Natural killer cell (primary cell): Measurements from ENCODE around the gene MTREX. TPM values are rescaled to one million over a fixed set of nuclear protein-coding genes. Genes with fewer than 3 reads are reported as not detected.

Experiments used
- ATAC-seq, 3 donors: fragments of 150-1000 bp in 2 of 3; fragments of 200-7000 bp in 1 of 3; cut with Tn5 transposase; 1 replicate in 1 of 3; 2 replicates in 2 of 3; pipeline ENCODE4 v1.10.0; 2021; ENCODE audit warnings: mild to moderate bottlenecking in 2 of 3, moderate library complexity in 2 of 3
- DNase-seq, 2 donors: peaks; one replicate each; pipeline versions ENCODE4 v3.0.0 to v3.0.0-alpha.2; 2013 to 2021; ENCODE audit warnings: mixed read lengths in 1 of 2
- H3K27ac ChIP-seq: one replicate; pipeline ENCODE4 v1.5.1; 2013; ENCODE audit warnings: mild to moderate bottlenecking, low read length
- H3K27me3 ChIP-seq: one replicate; pipeline ENCODE4 v1.6.1; 2013; ENCODE audit warnings: low read length; ENCODE audit not compliant: control insufficient read depth, insufficient read depth
- H3K36me3 ChIP-seq: one replicate; pipeline ENCODE4 v1.6.1; 2013; ENCODE audit warnings: low read length; ENCODE audit not compliant: control insufficient read depth, insufficient read depth
- H3K4me1 ChIP-seq: one replicate; pipeline ENCODE4 v1.6.1; 2013; ENCODE audit warnings: low read length; ENCODE audit not compliant: control insufficient read depth, insufficient read depth
- H3K4me3 ChIP-seq: one replicate; pipeline ENCODE4 v1.5.1; 2013; ENCODE audit warnings: low read length
- H3K9me3 ChIP-seq: one replicate; pipeline ENCODE4 v1.6.1; 2013; ENCODE audit warnings: low read length; ENCODE audit not compliant: control insufficient read depth, insufficient read depth
- H3K27ac Mint-ChIP-seq, 2 donors: one replicate each; pipeline ENCODE4 v1.8.0; 2022; ENCODE audit warnings: mild to moderate bottlenecking in 2 of 2, mixed read lengths in 2 of 2, moderate library complexity in 1 of 2
- H3K27me3 Mint-ChIP-seq, 2 donors: one replicate each; pipeline ENCODE4 v1.8.0; 2022; ENCODE audit warnings: low read depth in 2 of 2, mixed read lengths in 2 of 2
- H3K36me3 Mint-ChIP-seq: one replicate; pipeline ENCODE4 v1.8.0; 2022; ENCODE audit warnings: mixed read lengths
- H3K4me1 Mint-ChIP-seq, 2 donors: one replicate each; pipeline ENCODE4 v1.8.0; 2022; ENCODE audit warnings: mixed read lengths in 2 of 2
- H3K4me3 Mint-ChIP-seq: one replicate; pipeline ENCODE4 v1.8.0; 2022; ENCODE audit warnings: mild to moderate bottlenecking, moderate library complexity, mixed read lengths
- H3K9me3 Mint-ChIP-seq, 2 donors: one replicate each; pipeline ENCODE4 v1.8.0; 2022; ENCODE audit warnings: mixed read lengths in 2 of 2
- CTCF ChIP-seq: fragments of 200-600 bp; IDR thresholded peaks from one replicate; pipeline ENCODE4 v1.8.0; 2022; ENCODE audit warnings: antibody characterized with exemption
- WGBS: methylation state at CpG from one replicate; pipeline ENCODE4 v1.1.7; 2013; ENCODE audit warnings: missing lambda C conversion rate; ENCODE audit not compliant: insufficient coverage; 5-methylcytosine and 5-hydroxymethylcytosine counted together
- intact Hi-C: fragments of 100-400 bp; cut with micrococcal nuclease; formaldehyde crosslinking; loops from one replicate; pipeline ENCODE4 v1.14.2; 2022
- total RNA-seq, 4 donors: library from RNA; stranded (reverse); fragments of 120-200 nt in 1 of 4; gene quantifications; one replicate each; pipeline versions ENCODE4 v1.2.3 to v1.2.4, GENCODE V29; 2013 to 2022

Gene MTREX
- total RNA-seq, 3 donors from 2014 or later (not counting 1 experiment from before 2014, with no cell fraction given), result 64.5 to 82.2 (median 77.6) TPM

GRCh38 chr5:55453211-55453610, 145.4 kb downstream of the MTREX start:
- WGBS, result 14% methylated on average over 1 of the region's 1 CpG
- TF ChIP-seq CTCF, result no peak
- Mint-ChIP-seq H3K36me3 (no peaks in the 10 kb centered on the region), H3K27me3 (no peaks in the 10 kb centered on the region), H3K4me3 (no peak overlapping the region), H3K27ac (no peak overlapping the region), H3K4me1 (no peaks in the 10 kb centered on the region), H3K9me3 (no peaks in the 10 kb centered on the region)
- DNase-seq (no peak), ATAC-seq (no peak)
- no peaks in the 10 kb centered on the region for H3K27me3 ChIP-seq
- H3K4me1 ChIP-seq, result no peaks in the 10 kb centered on the region
- no peaks in the 10 kb centered on the region for H3K9me3 ChIP-seq
- no peaks in the 10 kb centered on the region for H3K36me3 ChIP-seq
- no peak overlapping the region for H3K4me3 ChIP-seq
- intact Hi-C loops, result no loop called here
- no peak overlapping the region for H3K27ac ChIP-seq

GRCh38 chr5:55454282-55454681, 146.5 kb downstream of the MTREX start:
- ATAC-seq (no peak), DNase-seq (no peak)
- no peak overlapping the region for H3K4me3 ChIP-seq
- H3K27ac ChIP-seq, result no peak overlapping the region
- H3K9me3 ChIP-seq, result no peaks in the 10 kb centered on the region
- Mint-ChIP-seq H3K4me1 (no peaks in the 10 kb centered on the region), H3K9me3 (no peaks in the 10 kb centered on the region), H3K27me3 (no peaks in the 10 kb centered on the region), H3K36me3 (no peaks in the 10 kb centered on the region), H3K27ac (no peak overlapping the region), H3K4me3 (no peak overlapping the region)
- intact Hi-C loops, result no loop called here
- 81% methylated on average over 1 of the region's 2 CpGs for WGBS
- H3K4me1 ChIP-seq, result no peaks in the 10 kb centered on the region
- no peaks in the 10 kb centered on the region for H3K36me3 ChIP-seq
- no peaks in the 10 kb centered on the region for H3K27me3 ChIP-seq
- TF ChIP-seq CTCF, result no peak

GRCh38 chr5:55456216-55456895, 148.6 kb downstream of the MTREX start:
- Mint-ChIP-seq H3K4me3 (no peak overlapping the region), H3K27ac (no peak overlapping the region), H3K4me1 (no peaks in the 10 kb centered on the region), H3K9me3 (no peaks in the 10 kb centered on the region), H3K36me3 (no peaks in the 10 kb centered on the region), H3K27me3 (no peaks in the 10 kb centered on the region)
- intact Hi-C loops, result no loop called here
- no peaks in the 10 kb centered on the region for H3K9me3 ChIP-seq
- WGBS, result 97% methylated on average over 3 of the region's 3 CpGs
- no peaks in the 10 kb centered on the region for H3K36me3 ChIP-seq
- no peak overlapping the region for H3K4me3 ChIP-seq
- no peak for DNase-seq
- ATAC-seq, result no peak
- no peaks in the 10 kb centered on the region for H3K27me3 ChIP-seq
- H3K4me1 ChIP-seq, result no peaks in the 10 kb centered on the region
- H3K27ac ChIP-seq, result no peak overlapping the region
- no peak for TF ChIP-seq CTCF

GRCh38 chr5:55459572-55459971, 151.8 kb downstream of the MTREX start:
- DNase-seq, result no peak
- TF ChIP-seq CTCF, result no peak
- H3K4me3 ChIP-seq, result no peak overlapping the region
- no peaks in the 10 kb centered on the region for H3K36me3 ChIP-seq
- intact Hi-C loops, result no loop called here
- H3K4me1 ChIP-seq, result no peaks in the 10 kb centered on the region
- 100% methylated on average over 2 of the region's 2 CpGs for WGBS
- no peaks in the 10 kb centered on the region for H3K27me3 Mint-ChIP-seq
- no peaks in the 10 kb centered on the region for H3K36me3 Mint-ChIP-seq
- no peaks in the 10 kb centered on the region for H3K4me1 Mint-ChIP-seq
- H3K4me3 Mint-ChIP-seq, result no peak overlapping the region
- H3K27me3 ChIP-seq, result no peaks in the 10 kb centered on the region
- no peaks in the 10 kb centered on the region for H3K9me3 Mint-ChIP-seq
- H3K27ac Mint-ChIP-seq, result no peak overlapping the region
- no peak for ATAC-seq
- H3K9me3 ChIP-seq, result no peaks in the 10 kb centered on the region
- H3K27ac ChIP-seq, result no peak overlapping the region
